ENCODE data around the gene SOX14.

The SOX14 gene

GRCh38 chr3:137764001-137764433, at the start of gene SOX14:
Gene SOX14 (plus strand): TSS chr3:137764315. CDS start chr3:137764785, 470 bp downstream.
- no peak for DNase-seq (ENCODE audit: extremely low read depth in 1 of 2, low read depth in 1 of 2)

GRCh38 chr3:137714551-137714950, 49.6 kb upstream of the SOX14 start:
- no peak for DNase-seq (ENCODE audit: extremely low read depth in 1 of 2, low read depth in 1 of 2)

GRCh38 chr3:137724240-137724639, 39.9 kb upstream of the SOX14 start:
- no peak for DNase-seq (ENCODE audit: extremely low read depth in 1 of 2, low read depth in 1 of 2)

- no peak for DNase-seq (ENCODE audit: extremely low read depth in 1 of 2, low read depth in 1 of 2)
These were observed 26.9 kb upstream of the SOX14 start for GRCh38 chr3:137737208-137737607.

GRCh38 chr3:137738710-137739109, 25.4 kb upstream of the SOX14 start:
- DNase-seq (ENCODE audit: extremely low read depth in 1 of 2, low read depth in 1 of 2) = no peak

- no peak for DNase-seq (ENCODE audit: extremely low read depth in 1 of 2, low read depth in 1 of 2)
These were observed 20.5 kb upstream of the SOX14 start for GRCh38 chr3:137743608-137744007.

GRCh38 chr3:137746808-137747207, 17.3 kb upstream of the SOX14 start:
- DNase-seq (ENCODE audit: extremely low read depth in 1 of 2, low read depth in 1 of 2) = no peak

GRCh38 chr3:137759505-137759904, 4.6 kb upstream of the SOX14 start:
- no peak for DNase-seq (ENCODE audit: extremely low read depth in 1 of 2, low read depth in 1 of 2)

GRCh38 chr3:137760341-137761098, 3.6 kb upstream of the SOX14 start:
- no peak for DNase-seq (ENCODE audit: extremely low read depth in 1 of 2, low read depth in 1 of 2)

GRCh38 chr3:137761099-137761562, 3.0 kb upstream of the SOX14 start:
- no peak for DNase-seq (ENCODE audit: extremely low read depth in 1 of 2, low read depth in 1 of 2)

GRCh38 chr3:137761563-137762503, 2.3 kb upstream of the SOX14 start:
- DNase-seq (ENCODE audit: extremely low read depth in 1 of 2, low read depth in 1 of 2) = no peak

- DNase-seq (ENCODE audit: extremely low read depth in 1 of 2, low read depth in 1 of 2) = no peak
These were observed 1.2 kb upstream of the SOX14 start for GRCh38 chr3:137762674-137763593.

GRCh38 chr3:137763594-137763938, 549 bp upstream of the SOX14 start:
- no peak for DNase-seq (ENCODE audit: extremely low read depth in 1 of 2, low read depth in 1 of 2)

GRCh38 chr3:137764563-137765309, 621 bp downstream of the SOX14 start:
- DNase-seq (ENCODE audit: extremely low read depth in 1 of 2, low read depth in 1 of 2) = no peak

GRCh38 chr3:137765310-137766033, 1.4 kb downstream of the SOX14 start:
- DNase-seq (ENCODE audit: extremely low read depth in 1 of 2, low read depth in 1 of 2) = no peak

- no peak for DNase-seq (ENCODE audit: extremely low read depth in 1 of 2, low read depth in 1 of 2)
These were observed 2.1 kb downstream of the SOX14 start for GRCh38 chr3:137766041-137766875.

GRCh38 chr3:137766876-137767537, 2.9 kb downstream of the SOX14 start:
- DNase-seq (ENCODE audit: extremely low read depth in 1 of 2, low read depth in 1 of 2) = no peak

All from activated CD8-positive, alpha-beta memory T cell treated with anti-CD3 and anti-CD28 coated beads for 1 hour (primary cell).